ENCODE measurements around the gene FBN3.
"Not testable (repeated sequence)": the region's sequence is repeated elsewhere in the genome, so short reads cannot be mapped to it uniquely, and the experiment has no call there.

The FBN3 gene

DNA sequence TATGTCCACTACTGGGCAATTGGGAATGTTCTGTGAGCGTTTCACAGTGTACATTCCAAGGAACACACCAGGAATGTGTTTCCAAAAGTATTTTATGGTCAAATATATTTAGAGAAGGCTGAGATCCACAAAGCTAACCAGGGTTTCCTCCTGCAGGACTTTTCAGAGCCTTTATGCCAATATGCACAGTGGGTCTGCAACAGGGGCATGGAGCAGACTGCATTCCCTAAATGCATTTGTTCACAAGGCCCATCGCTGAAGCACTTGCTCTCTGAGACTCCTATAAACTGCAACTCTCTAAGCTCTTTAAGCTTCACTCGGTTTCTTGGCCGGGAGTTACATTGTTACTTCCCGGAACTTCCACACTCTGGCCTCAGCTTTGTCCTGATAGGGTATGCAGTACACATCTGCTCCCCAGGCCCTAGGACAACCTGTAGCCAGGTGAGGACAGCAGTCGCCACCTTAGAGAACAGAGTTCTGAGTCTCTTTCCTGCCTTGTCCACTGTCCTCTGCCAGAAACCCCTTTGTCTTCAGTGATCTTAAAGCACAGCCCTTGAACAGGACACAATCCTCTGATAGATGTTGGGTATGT, 33.5 kb downstream of the FBN3 start:
- no peak for DNase-seq

DNA sequence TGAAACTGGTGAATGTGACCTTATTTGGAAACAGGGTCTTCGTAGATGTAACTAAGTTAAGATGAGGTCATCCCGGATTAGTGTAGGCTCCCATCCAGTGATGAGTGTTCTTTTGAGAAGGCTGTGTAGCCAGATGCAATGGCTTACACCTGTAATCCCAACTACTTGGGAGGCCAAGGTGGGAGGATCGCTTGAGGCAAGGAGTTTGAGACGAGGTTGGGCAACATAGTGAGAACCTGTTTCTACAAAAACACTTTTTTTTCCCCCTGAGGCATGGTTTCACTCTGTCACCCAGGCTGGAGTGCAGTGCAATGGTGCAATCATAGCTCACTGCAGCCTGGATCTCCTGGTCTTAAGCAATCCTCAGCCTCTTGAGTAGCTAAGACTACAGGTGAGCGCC, 36.4 kb downstream of the FBN3 start:
- DNase-seq: no peak

DNA sequence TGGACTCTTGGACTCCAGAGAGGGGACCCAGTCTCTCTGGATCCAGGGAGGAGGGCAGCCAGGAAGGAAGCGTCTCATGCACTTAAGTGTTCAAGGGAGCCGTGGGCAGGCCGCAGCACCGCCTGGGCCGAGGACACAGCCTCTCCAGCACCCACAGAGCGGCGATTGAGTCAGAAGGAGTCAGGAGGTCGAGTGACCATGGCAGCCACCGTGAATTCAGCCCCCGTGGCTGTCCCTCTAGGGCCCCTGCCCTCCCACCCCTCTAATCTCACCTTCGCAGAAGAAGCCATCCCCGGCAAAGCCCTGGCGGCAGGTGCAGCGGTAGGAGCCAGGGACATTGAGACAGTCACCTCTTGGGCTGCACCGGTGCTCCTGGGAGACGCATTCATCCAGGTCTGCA, 38.0 kb downstream of the FBN3 start:
- DNase-seq: no peak

DNA sequence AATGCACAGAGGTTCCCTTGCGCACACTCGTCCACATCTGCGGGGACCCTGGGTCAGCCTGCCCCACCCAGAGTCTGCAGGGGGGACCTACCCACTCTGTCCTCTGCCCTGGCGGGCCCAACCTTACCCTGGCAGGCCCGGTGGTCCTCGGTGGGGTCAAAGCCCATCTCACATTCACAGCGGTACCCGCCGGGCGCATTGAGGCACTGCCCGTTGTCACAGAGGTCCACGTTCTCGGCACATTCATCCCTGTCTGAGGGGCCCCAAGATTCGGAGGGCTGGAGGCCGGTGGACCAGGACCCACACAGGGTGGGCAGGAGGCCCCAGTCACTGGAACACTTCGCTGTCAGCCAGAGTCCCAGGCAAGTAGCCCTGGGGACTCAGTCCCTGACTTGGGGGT, 38.5 kb downstream of the FBN3 start:
- no peak for DNase-seq

DNA sequence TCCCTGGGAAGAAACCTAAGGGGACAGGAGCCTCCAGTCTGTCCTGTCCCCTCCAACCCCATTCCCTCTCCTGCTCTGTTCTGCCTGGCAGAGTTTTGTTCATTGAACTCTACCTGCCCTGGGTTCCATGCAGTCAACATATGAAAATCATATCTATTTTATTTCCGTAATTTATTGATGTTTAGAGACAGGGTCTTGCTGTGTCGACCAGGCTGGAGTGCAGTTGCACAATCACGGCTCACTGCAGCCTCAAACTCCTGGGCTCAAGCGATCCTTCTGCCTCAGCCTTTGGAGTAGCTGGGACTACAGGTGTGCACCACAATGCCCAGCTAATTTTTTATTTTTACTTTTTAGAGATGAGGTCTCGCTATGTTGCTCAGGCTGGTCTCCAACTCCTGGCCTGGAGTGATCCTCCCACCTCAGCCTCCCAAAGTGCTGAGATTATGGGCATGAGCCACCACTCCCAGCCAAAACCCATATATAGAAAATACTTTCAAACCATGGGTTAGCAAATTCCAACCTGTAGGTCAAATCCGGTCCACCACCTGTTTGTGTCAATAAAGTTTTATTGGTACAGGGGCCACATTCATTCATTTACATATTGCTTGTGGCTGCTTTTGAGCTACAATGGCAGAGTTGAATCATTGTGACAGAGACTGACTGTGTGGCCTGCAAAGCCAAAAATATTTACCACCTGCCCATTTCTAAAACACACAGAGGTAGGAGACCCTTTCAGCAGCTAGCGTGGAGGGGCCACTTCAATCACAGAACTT, 39.3 kb downstream of the FBN3 start:
- DNase-seq: no peak

DNA sequence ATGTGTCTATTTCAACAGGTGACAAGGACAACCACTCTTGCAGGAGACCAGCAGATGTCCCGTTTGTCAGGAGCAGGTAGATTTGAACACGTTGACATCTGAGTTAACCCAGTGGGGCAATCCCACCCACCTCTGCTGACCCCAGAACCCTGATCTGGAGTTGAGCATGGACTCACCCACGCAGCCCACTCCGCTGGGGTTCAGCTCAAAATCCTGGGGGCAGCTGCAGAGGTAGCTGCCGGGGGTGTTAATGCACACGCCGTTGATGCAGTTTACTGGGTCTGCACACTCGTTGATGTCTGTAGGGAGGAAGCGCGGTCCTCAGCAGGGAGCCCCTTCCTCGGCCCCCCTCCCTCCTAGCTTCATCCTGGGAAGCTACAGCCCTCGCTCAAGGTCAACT, 39.9 kb downstream of the FBN3 start:
- no peak for DNase-seq

DNA sequence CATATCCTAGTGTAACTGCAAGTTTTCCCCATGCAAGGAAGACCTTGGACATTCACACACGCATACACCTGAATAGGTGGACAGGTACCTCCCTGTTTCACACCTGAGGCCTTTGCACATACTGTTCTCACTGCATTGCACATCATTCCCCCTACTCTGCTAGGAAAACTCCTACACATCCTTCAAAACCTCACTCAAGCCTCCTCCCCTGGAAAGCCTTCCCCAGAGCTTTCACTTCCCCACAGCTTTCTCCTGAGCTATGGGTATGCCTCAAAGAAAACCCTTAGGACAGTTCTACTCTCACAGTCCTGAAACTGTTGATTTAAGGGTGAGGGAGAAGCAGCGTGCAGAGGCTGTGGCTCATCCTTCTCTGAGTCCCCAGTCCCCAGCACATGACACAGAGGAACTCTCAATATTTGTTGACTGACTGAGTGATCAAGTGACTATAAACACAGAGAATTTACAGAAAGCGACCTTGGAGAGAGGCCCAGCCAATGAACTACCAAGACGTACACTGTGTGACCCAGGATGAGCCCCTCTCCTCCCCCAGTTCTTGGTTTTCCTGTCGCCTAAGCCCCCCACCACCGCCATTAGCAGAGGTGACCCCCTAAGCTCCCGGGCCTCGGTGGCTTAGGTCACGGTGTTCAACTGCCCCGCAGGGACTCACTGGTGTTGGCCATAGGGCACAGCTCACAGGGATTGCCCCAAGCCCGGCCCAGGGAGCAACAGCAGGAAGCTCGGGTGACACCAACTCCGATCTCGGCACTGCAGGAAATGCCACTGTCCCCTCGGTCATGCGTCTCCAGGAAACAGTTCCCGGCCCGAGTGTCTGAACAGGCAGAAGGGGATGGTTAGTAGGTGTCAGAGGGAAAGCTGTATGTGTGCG, 40.6 kb downstream of the FBN3 start:
- no peak for DNase-seq

DNA sequence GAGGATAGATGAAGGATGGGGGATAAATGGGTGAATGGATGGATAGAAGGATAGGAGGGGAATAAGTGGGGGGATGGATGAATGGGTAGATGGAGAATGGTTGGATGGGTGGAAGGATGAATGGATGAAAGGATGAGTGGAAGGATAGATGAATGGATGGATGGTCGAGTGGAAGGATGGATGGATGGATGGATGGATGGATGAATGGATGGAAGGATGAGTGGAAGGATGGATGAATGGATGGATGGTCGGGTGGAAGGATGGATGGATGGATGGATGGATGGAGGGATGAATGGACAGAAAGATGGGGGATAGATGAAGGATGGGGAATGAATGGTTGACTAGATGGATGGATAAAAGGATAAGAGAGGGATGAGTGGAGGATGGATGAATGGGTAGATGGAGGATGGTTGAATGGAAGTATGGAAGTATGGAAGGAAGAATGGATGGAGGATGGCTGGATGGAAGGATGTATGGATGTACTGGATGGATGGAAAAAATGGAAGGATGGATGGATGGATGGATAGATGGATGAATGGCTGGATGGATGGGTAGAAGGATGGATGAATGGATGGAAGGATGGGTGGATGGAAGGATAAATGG, 42.0 kb downstream of the FBN3 start:
- DNase-seq: no peak

DNA sequence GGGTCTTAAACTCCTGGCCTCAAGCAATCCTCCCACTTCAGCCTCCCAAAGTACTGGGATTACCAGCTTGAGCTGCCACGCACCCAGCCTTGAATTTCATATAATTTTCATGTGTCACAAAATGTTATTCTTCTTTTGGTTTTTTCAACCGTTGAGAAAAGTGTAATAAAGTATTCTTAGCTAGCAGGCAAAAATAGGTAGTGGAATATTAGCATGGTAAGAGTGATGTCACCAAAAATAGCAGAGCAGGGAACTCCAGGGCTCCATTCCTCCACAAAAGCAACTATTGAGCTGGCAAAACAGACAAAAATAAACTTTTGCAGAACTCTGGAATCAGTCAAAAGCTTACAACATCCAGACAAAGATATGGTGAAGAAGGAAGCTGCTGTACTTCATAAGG, 43.9 kb downstream of the FBN3 start:
- DNase-seq: no peak

DNA sequence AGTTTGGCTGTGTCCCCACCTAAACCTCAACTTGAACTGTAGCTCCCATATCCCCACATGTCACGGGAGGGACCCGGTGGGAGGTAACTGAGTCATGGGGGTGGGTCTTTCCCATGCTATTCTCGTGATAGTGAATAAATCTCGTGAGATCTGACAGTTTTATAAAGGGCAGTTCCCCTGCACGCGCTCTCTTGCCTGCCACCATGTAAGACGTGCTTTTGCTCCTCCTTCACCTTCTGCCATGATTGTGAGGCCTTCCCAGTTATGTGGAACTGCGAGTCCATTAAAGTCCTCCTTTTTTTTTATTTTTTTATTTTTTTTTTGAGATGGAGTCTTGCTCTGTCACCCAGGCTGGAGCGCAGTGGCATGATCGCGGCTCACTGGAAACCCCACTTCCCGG, 47.5 kb downstream of the FBN3 start:
- DNase-seq: not testable (repeated sequence)

DNA sequence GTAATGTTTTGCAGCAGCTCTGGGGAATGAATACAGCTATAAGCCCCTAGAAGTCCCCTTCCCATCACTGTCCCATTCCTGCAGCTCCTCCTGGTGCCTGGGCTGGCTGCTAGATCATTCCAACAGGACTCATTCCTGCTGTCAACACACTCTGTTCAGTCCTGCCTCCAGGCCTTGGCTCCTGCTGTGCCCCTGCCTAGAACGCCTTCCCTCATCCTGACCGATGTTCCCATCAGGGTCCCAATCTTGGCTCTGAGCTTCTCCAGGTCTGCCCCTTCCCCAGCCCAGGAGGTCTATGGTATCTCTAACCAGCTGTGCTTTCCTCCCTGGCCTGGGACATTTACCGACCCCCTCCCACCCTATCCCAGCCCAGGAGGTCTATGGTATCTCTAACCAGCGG, 48.1 kb downstream of the FBN3 start:
- no peak for DNase-seq

DNA sequence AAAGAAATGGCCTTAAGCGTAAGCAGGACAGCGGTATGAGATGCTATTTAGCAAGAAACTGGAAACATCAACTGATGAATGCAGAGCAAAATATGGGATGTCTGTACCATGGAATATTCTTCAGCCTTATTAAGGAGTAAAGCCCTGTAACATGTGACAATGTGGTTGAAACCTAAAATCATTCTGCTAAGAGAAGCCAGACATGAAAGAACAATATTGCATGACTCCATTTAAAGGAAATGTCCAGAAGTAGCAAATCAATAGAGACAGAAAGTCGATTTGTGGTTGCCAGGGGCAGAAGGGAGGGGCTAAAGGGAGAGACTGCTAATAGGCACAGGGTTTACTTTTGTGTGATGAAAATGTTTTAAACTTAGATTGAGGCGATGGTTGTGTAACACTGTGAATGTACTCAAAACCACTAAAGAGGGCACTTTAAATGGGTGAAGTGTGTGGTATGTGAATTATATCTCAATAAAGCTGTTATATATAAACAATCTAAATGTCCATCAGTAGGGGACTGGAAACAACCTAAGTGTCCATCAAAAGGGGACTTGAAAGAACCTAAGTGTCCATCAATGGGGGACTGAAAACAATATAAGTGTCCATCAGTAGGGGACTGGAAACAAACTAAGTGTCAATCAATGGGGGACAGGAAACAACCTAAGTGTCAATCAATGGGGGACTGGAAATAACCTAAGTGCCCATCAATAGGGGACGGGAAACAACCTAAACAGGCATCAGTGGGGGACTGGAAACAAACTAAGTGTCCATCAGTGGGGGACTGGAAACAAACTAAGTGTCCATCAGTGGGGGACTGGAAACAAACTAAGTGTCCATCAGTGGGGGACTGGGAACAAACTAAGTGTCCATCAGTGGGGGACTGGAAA, 51.5 kb downstream of the FBN3 start:
- DNase-seq: no peak

DNA sequence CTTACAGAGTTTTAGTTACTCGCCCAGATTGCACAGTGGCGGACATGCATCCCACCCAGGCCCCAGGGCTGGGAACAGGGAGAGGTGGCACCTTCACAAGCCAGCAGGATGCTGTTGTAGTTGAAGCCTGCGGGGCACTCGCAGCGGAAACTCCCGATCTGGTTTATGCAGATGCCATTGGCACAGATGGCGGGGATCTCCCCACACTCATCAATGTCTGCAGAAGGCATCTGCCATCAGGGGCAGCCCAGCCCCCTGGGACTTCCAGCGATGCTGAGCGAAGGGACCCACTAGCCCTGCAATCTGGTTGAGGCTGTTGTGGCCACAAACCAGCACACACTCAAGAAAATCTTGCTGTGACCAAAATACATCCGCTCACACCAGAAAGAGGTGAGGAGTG, 52.2 kb downstream of the FBN3 start:
- no peak for DNase-seq

DNA sequence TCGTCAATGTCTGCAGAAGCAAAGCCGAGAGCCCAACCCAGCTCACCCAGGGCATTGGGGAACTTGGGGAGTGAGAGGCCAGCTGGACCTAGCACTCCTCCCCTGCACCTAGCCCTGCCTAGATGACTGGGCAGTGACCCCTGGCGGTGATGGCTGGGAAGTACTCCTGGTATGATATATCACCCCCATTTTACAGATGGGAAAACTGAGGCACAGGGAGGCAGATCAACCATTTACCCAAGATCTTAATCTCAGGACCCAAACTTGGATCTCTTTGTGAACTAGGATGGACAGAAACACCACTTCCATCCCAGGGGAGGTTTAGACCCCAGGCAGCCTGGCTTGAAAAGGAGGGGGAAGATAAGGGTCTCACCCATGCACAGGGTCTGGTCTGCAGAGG, 53.3 kb downstream of the FBN3 start:
- no peak for DNase-seq

DNA sequence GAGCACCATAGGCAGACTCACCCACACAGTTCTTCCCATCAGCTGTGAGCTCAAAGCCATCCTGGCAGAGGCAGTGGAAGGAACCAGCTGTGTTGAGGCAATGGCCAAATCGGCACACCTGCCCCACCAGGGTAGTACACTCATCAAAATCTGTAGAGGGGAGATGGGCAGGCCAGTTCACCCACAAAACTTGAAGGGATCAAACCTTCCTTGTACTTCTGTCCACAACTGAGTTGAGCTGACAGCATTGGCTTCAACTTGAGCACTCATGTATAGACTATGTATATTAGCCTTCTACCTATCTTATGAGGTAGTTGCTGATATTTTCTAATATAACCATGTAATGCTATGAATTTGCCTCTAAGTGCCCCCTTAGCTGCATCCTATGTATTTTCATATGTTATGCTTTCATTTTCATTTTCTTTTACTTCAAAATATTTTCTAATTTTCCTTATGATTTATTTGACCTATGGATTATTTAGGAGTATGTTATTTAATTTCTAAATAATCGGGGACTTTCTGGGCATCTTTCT, 54.0 kb downstream of the FBN3 start:
- no peak for DNase-seq

DNA sequence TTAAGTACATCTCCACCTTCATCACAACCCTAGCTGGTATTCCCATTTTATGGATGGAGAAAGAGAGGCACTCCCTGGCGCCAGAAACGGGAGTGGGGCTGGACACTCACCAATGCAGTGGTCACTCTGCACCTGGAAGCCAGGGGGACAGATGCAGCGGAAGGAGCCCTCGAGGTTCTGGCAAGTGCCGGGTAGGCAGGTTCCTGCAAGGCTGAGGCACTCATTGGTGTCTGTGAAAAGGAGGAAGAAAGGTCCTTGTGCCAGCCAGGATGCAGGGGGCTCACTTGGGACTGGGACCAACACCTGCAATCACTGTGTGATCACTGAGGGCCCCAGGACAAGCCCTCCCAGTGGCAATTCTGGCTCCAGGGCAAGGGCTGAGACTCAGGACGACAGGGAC, 55.1 kb downstream of the FBN3 start:
- no peak for DNase-seq

DNA sequence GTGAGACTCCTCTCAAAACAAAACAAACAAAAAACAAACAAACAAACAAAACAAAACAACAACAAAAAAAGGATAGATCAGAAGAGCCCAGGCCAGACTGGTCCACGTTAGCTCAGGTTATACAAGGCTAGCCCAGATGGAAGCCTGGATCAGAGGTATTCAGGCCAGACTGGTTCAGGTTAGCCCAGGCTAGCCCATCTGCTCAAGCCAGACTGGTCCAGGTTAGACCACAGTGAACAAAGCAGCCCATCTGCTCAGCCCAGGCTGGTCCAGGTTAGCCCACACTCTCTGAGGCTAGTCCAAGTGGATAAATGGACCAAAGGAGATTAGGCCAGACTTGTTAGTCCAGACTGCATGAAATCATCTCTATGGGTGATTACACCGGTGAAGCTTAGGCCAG, 55.7 kb downstream of the FBN3 start:
- no peak for DNase-seq

DNA sequence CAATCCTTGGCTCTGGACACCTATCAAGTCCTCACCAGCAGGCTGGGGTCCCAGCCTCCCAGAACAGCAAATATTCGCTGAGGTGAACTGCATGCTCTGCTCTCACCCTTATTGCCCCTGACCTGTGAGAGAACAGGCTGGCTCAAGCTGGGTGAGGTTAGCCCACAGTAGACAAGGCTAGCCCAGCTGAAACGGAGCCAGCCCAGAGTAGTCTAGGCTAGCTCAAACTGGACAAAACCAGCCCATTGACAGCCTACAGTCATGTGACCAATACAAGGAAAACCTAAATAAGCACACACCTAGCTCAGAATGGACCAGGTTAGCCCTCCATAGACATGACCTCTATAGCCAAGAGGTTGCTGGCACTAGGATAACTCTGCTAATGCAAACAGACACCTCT, 58.4 kb downstream of the FBN3 start:
- no peak for DNase-seq

DNA sequence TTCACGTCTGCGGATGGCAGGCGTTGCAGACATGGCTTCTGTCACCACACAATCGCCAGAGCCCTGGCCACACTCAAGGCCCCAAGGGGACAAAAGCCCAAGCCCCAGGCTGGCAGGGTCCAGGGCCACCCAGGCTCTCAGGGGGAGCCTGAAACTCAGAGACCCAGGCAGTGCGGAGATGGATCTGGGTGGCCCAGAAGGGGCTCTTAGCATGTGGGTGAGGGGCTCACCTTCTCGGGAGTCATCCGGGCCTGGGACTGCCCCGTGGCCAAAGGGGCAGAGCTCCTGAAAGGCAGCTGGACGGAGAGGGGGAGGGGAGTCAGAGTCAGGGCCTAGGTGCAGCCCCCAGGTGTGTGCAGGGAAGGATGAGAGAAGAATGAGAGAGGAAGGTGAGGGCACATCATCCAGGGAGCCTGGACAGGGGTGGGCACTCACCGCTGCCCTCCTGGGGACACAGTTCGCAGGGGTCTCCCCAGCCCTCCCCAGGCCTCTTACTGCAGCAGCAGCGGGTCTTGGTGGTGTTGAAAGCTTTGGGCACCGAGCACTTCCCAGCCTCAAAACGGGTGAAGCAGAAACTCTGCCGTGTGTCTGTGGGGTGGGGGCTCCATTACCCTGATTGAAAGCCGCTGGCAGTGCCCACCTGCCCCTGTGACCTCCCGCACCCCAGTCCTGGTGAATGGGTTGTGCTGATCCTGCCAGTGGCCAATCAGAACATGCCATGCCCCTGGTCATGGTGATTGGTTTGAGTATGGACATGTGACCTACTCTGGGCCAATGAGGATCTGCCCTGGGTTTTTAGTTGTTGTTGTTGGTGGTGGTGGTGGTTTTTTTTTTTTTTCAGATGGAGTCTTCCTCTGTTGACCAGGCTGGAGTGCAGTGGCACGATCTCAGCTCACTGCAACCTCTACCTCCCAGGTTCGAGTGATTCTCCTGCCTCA, 59.5 kb downstream of the FBN3 start:
- DNase-seq: no peak

DNA sequence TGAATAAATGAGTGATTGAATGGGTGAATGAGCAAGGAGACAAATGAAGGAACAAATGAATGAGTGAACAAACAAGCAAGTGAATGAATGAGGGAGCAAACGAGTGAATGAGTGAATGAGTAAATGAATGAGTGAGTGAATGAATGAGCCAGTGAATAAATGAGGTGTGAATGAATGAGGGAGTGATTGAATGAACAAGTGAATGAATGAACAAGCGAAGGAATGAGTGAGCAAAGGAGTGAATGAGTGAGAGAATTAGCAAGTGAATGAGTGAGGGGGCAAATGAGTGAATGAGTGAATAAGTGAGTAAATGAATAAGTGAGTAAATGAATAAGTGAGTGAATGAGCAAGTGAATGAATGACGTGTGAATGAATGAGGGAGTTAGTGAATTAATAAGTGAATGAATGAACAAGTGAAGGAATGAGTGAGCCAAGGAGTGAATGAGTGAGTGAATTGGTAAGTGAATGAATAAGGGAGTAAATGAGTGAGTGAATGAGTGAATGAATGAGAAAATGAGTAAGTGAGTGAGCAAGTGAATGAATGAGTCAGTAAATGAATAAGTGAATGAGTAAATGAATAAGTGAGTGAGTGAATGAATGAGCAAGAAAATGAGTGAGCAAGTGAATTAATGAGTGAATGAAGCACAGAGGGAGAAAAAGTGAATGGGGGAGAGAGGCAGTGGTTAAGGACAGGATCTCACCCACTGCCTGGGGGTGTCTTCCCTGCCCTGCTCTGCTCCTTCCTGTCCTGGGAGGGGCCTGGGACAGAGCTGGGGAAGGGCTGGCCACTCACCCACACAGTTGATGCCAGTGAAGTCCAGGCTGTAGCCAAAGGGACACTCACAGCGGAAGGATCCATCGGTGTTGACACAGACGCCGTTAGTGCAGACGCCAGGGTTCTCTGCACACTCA, 60.4 kb downstream of the FBN3 start:
- DNase-seq: no peak
